Breast epithelium (tissue), 3 donors: ENCODE data around the gene DAPK1.

ENCODE experiments used
- POLR2A ChIP-seq: fragments of 450-650 bp; IDR thresholded peaks from one replicate; pipeline ENCODE4 v1.6.1; 2016; ENCODE audit warnings: antibody characterized with exemption, mild to moderate bottlenecking, moderate library complexity
- POLR2AphosphoS5 ChIP-seq, 3 donors: sonication (generic); formaldehyde crosslinking; IDR thresholded peaks; one replicate each; pipeline ENCODE4 v1.6.1; 2017; ENCODE audit warnings: antibody characterized with exemption in 3 of 3
- TF ChIP-seq, protein P1 (sequence below), 3 donors: fragments of 450-650 bp; IDR thresholded peaks; one replicate each; pipeline ENCODE4 v1.5.1; 2016 to 2017; ENCODE audit warnings: antibody characterized with exemption in 3 of 3, mild to moderate bottlenecking in 3 of 3, moderate library complexity in 3 of 3

DNA sequence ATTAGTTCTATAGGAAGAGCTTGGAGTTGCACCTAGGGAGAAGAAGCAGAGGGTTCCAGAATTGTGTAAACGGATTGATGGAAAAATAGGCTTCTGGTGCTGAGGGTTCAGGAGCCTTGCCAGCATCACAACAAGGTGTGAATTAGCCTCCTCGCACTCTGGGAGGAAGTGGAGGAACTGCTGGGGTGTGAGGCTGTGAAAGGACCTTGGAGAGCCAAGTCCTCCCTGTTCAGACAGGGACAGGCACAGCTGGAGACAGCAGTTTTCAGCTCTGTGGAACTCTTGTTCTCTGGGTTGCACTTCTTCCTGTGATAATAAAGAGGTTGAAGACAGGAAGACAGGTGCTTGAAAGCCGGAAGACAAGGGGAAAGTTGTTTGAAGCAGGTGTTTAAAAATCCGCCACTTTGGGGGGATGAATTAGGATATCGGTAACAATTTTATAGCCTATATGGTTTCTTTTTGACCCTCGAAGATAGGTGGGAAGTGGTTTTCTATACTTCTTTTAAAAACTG is 22.6 kb downstream of the DAPK1 start:
- TF ChIP-seq, protein P1, sequence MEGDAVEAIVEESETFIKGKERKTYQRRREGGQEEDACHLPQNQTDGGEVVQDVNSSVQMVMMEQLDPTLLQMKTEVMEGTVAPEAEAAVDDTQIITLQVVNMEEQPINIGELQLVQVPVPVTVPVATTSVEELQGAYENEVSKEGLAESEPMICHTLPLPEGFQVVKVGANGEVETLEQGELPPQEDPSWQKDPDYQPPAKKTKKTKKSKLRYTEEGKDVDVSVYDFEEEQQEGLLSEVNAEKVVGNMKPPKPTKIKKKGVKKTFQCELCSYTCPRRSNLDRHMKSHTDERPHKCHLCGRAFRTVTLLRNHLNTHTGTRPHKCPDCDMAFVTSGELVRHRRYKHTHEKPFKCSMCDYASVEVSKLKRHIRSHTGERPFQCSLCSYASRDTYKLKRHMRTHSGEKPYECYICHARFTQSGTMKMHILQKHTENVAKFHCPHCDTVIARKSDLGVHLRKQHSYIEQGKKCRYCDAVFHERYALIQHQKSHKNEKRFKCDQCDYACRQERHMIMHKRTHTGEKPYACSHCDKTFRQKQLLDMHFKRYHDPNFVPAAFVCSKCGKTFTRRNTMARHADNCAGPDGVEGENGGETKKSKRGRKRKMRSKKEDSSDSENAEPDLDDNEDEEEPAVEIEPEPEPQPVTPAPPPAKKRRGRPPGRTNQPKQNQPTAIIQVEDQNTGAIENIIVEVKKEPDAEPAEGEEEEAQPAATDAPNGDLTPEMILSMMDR (IDR thresholded peaks at IDR 0.05) = no peak
- TF ChIP-seq POLR2A = no peak
- no peak for TF ChIP-seq POLR2AphosphoS5 (IDR thresholded peaks at IDR 0.05)
